Measurements from ENCODE around the gene ADAMTS7.
"Not testable (repeated sequence)": the region's sequence is repeated elsewhere in the genome, so short reads cannot be mapped to it uniquely, and the experiment has no call there.

Gene ADAMTS7

GRCh38 chr15:78768531-78769408, 42.5 kb downstream of the ADAMTS7 start:
- CTCF ChIA-PET = no interaction called here
- TF ChIP-seq ZNF623 (tag by site-specific recombination; IDR thresholded peaks at IDR 0.05) (peak; percentile 58), HIC1 (tag by site-specific recombination; IDR thresholded peaks at IDR 0.05) (no peak)
- TF ChIP-seq, protein P1, sequence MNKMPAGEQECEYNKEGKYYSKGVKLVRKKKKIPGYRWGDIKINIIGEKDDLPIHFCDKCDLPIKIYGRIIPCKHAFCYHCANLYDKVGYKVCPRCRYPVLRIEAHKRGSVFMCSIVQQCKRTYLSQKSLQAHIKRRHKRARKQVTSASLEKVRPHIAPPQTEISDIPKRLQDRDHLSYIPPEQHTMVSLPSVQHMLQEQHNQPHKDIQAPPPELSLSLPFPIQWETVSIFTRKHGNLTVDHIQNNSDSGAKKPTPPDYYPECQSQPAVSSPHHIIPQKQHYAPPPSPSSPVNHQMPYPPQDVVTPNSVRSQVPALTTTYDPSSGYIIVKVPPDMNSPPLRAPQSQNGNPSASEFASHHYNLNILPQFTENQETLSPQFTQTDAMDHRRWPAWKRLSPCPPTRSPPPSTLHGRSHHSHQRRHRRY (tag by site-specific recombination; IDR thresholded peaks at IDR 0.05) = no peak
- POLR2A ChIA-PET = no interaction called here

DNA sequence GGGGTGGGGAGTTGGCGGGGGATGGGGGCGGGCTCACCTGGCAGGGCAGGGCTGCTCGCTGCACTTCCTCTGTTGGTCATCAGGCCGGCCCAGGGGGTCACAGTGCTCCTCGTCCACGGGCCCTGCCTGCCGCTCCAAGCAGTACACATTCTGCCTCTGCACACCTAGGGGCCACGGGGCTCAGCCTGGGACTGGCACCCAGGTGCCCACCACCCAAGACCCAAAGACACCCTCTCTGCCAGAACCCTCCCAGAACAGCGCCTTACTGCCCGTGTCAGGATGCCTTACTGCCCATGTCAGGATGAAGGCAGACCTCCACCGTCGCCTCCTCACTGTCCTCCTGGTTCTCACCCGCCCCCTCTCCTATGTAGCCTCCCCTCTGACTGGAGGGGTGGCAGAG, 43.2 kb downstream of the ADAMTS7 start:
- POLR2A ChIA-PET = no interaction called here
- TF ChIP-seq ZNF341 (tag by site-specific recombination; IDR thresholded peaks at IDR 0.05; ENCODE audit: low read depth) (no peak), KLF8 (tag by site-specific recombination; IDR thresholded peaks at IDR 0.05) (no peak)
- no peaks in the 10 kb centered on the region for H3K36me3 ChIP-seq (ENCODE audit: control insufficient read depth in 2 of 2, insufficient read depth in 1 of 2, low read length in 2 of 2)
- H3K4me1 ChIP-seq (ENCODE audit: control insufficient read depth, insufficient read depth, low read length) = no peaks in the 10 kb centered on the region
- H3K9me3 ChIP-seq (ENCODE audit: control insufficient read depth, insufficient read depth, low read depth, low read length) = no peaks in the 10 kb centered on the region
- no peak overlapping the region for H3K4me3 ChIP-seq (ENCODE audit: low read depth, low read length)
- CTCF ChIA-PET = no interaction called here
- H3K27ac ChIP-seq (ENCODE audit: extremely low read depth, low read depth, low read length) = no peak overlapping the region

More at GRCh38 chr15:78768531-78769408, 42.5 kb downstream of the ADAMTS7 start:
- Histone ChIP-seq H3K27ac (ENCODE audit: extremely low read depth, low read depth, low read length) (no peak overlapping the region), H3K4me1 (ENCODE audit: control insufficient read depth, insufficient read depth, low read length) (no peaks in the 10 kb centered on the region), H3K4me3 (ENCODE audit: low read depth, low read length) (no peak overlapping the region), H3K36me3 (ENCODE audit: control insufficient read depth in 2 of 2, insufficient read depth in 1 of 2, low read length in 2 of 2) (no peaks in the 10 kb centered on the region), H3K9me3 (ENCODE audit: control insufficient read depth, insufficient read depth, low read depth, low read length) (no peaks in the 10 kb centered on the region)

- CTCF ChIA-PET = no interaction called here
- Histone ChIP-seq H3K4me1 (ENCODE audit: control insufficient read depth, insufficient read depth, low read length) (no peaks in the 10 kb centered on the region), H3K36me3 (ENCODE audit: control insufficient read depth in 2 of 2, insufficient read depth in 1 of 2, low read length in 2 of 2) (no peaks in the 10 kb centered on the region), H3K4me3 (ENCODE audit: low read depth, low read length) (no peak overlapping the region), H3K27ac (ENCODE audit: extremely low read depth, low read depth, low read length) (no peak overlapping the region), H3K9me3 (ENCODE audit: control insufficient read depth, insufficient read depth, low read depth, low read length) (no peaks in the 10 kb centered on the region)
- POLR2A ChIA-PET = no interaction called here
- TF ChIP-seq, protein P2, sequence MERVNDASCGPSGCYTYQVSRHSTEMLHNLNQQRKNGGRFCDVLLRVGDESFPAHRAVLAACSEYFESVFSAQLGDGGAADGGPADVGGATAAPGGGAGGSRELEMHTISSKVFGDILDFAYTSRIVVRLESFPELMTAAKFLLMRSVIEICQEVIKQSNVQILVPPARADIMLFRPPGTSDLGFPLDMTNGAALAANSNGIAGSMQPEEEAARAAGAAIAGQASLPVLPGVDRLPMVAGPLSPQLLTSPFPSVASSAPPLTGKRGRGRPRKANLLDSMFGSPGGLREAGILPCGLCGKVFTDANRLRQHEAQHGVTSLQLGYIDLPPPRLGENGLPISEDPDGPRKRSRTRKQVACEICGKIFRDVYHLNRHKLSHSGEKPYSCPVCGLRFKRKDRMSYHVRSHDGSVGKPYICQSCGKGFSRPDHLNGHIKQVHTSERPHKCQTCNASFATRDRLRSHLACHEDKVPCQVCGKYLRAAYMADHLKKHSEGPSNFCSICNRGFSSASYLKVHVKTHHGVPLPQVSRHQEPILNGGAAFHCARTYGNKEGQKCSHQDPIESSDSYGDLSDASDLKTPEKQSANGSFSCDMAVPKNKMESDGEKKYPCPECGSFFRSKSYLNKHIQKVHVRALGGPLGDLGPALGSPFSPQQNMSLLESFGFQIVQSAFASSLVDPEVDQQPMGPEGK (tag by site-specific recombination; IDR thresholded peaks at IDR 0.05) = no peak
- TF ChIP-seq HIC1 (tag by site-specific recombination; IDR thresholded peaks at IDR 0.05) = peak; percentile 79
Observed at GRCh38 chr15:78767331-78767951, 43.8 kb downstream of the ADAMTS7 start.

GRCh38 chr15:78766641-78767071, 44.6 kb downstream of the ADAMTS7 start:
- CTCF ChIA-PET = interaction anchor here (1.1 kb wide), 1 partner anchor 141 kb away, joined by 3 read pairs; no protein-coding TSS in a partner anchor
- H3K4me1 ChIP-seq (ENCODE audit: control insufficient read depth, insufficient read depth, low read length) = not testable (repeated sequence)

More at GRCh38 chr15:78766641-78767071, 44.6 kb downstream of the ADAMTS7 start:
- H3K4me3 ChIP-seq (ENCODE audit: low read depth, low read length); POLR2A ChIA-PET; H3K9me3 ChIP-seq (ENCODE audit: control insufficient read depth, insufficient read depth, low read depth, low read length); H3K36me3 ChIP-seq (ENCODE audit: control insufficient read depth in 2 of 2, insufficient read depth in 1 of 2, low read length in 2 of 2); H3K27ac ChIP-seq (ENCODE audit: extremely low read depth, low read depth, low read length): not testable (repeated sequence)
